Measurements from ENCODE around the gene EDN2.

The EDN2 gene

GRCh38 chr1:41484402-41485241 lies at the start of gene EDN2:
TSS of gene EDN2 (minus strand) at chr1:41484683. CDS start at chr1:41484601, 82 bp downstream.
- no peak for ATAC-seq

- ATAC-seq: no peak
Observed at GRCh38 chr1:41533731-41534080, 49.2 kb upstream of the EDN2 start.

GRCh38 chr1:41533016-41533730 lies 48.7 kb upstream of the EDN2 start:
- ATAC-seq: no peak

- ATAC-seq: no peak
Observed at GRCh38 chr1:41532206-41532975, 47.9 kb upstream of the EDN2 start.

DNA sequence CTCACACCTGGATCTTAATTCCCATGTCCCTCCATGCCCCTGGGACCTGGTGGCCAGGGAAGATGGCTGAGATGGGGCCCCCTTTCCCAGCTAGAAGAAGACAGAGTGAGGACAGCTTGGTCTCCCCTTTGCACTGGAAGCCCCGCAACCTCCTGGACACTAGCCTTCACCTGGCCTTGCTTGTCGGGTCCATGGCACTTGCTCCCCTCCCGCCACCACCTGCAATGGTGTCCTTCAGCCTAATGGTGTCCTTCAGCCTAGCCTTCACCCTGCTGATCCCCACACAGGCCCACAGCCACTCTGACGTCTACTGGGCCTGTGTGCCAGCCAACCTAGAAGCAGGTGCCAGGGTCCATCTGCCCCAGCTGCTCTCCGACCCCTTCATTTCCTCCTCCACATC lies 45.9 kb upstream of the EDN2 start:
- no peak for ATAC-seq

DNA sequence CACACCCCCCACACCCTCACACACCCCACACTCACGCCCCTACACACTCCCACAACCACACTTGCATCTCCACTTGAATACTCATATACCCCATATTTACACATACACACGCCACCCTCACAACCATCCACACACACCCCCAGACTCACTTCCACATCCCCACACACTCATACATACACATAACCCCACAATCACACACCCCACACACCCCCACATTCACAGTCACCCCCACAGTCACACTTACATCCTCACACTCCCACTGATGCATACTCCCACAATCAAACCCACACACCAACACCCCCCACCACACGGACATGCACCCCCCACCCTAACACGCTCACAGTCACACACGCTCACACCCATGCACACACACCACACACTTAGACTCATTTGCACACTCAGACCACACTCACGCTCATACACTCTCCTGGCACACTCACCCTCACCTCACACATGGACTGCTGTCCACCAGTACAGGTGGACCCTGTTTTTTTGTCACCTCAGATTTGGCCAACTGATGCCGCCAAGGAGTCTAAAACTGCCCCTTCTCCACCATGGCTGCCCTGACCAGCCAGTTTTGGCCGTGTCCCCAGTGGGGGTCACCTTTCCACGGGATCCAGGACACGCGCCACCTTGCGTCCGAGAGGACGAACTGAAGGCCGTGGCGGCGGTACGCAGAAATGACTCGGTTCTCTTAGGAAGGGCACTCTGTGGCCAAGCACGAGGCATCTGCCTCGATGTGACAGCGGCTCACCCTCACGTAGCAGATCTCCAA lies 45.3 kb upstream of the EDN2 start:
- no peak for ATAC-seq

DNA sequence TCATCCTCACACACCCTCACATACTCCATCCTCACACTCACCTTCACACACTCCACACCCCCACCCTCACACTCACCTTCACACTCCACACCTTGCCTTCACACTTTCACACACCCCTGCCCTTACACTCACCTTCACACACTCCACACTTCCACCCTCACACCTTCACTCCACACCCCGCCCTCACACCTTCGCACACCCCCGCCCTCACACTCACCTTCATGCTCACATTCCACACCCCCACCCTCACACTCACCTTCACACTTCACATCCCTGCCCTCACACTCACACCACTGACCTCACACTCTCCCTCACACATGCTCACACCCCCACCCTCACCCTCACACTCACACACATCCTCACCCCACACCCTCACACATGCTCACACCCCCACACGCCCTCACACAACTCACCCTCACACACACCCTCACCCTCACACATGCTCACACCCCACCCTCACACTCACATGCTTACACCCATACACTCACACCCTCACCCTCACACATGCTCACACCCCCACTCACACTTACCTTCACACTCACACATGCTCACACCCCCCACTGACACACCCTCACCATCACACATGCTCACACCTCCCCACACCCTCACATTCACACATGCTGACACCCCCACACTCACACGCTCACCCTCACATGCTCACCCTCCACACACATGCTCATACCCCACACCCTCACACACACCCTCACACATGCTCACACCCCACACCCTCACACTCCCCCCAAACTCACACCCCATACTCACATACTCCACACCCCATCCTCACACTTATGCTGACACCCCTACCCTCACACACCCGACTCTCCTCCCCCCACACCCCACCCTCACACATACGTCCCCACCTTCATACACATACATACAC lies 44.5 kb upstream of the EDN2 start:
- ATAC-seq: no peak

DNA sequence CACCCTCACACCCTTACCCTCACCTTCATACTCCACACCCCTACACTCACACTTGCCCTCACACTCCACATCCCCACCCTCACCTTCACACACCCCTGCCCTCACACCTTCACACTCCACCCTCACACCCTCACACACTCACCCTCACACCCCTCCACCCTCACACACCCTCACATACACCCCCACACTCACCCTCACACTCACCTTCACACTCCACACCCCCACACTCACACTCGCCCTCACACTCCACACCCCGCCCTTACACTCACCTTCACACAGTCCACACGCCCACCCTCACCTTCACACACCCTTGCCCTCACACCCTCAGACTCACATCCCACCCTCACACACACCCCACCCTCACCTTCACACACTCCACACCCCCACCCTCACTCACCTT lies 43.6 kb upstream of the EDN2 start:
- no peak for ATAC-seq

DNA sequence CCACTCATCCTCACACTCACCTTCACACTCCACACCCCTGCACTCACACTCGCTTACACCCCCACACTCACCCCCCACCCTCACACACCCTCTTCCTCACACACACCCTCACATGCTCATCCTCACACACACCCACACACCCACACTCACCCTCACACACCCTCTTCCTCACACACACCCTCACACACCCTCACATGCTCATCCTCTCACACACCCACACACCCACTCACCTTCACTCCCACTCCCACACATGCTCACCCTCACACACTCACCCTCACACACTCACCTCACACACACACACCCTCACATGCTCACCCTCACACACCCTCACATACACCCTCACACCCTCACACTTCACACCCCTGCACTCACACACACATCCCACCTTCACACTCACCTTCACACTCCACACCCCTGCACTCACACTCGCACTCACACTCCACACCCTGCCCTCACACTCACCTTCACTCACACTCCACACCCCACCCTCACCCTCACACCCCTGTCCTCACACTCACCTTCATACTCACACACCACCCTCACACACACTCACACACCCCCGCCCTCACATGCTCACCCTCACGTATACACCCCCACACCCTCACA lies 42.6 kb upstream of the EDN2 start:
- no peak for ATAC-seq

- no peak for ATAC-seq
Observed at GRCh38 chr1:41525891-41526587, 41.6 kb upstream of the EDN2 start.

GRCh38 chr1:41524676-41525675 lies 40.5 kb upstream of the EDN2 start:
- ATAC-seq: no peak

GRCh38 chr1:41523949-41524675 lies 39.6 kb upstream of the EDN2 start:
- ATAC-seq: no peak

DNA sequence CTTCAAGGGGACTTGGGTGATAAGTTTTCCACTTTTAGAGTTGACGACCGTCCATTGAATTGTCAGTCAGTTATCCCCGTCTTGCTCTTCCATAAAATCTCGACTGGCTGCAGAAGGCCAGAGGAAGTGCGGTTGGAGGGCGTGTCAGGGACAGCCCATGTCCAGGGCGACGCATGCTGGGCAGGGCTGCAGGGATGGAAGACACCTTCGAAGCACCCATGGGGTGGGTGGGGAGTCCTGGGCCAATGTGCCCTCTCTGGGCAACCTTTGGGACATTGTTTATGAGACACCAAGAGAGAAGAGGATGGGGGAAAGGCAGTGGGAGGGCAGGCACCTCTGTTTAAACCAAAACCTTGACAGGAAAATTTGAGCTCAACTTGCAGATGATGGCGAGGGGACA lies 38.6 kb upstream of the EDN2 start:
- ATAC-seq: no peak

DNA sequence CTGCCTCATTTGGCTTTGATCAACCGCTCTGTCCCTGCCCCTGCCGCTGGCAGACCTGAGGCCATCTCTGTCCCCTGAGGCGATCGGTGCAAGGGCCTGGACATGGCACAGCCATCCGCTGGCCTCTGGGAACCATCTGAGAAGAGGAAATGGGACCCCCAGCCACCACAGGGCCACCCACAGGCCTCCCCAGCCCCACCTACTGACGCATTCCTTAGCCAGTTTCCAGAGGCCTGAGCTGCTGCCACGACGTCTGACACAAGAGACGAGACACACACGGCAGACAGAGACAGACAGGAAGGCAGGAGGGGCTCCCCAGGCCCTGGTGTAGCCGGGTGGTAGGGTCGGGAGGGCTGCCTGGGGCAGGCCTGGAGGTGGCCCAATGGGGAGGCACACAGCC lies 37.3 kb upstream of the EDN2 start:
- ATAC-seq: no peak

DNA sequence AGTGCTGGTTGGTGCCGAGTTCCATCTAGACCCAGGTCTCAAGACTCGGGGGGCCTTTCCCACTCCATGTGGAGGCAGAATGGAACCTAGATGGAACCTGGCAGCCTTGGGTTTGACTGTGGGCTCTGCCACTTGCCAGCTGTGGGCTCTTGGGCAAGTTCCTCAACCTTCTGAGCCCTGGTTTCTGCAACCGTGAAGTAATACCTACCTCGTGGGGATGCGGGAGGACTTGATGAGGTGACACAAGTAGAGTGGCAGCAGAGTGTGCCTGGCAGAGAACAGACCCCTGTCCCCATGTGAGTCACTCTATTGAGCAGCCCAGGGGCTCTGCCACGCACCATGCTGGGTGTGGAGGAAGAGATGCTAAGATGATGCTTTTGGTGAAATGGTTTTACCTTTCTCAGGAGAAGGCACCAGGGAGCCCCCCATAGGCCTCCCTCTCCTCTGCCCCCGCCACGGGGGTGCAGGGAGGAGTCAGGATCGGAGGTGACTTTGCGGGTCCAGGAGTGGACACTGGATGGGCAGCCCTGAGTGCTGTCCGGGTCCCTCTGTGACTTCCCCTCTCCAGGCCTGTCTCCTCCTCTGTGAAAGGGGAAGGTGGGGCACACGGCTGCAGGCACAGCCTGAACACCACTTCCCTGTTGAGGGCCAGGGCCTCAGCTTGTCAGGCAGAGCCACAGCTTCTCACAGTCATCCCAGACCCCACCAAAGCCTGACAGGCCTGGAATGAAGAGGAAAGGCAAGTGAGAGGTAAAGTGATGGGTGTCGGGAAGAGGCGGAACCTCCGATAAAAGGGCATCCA lies 36.7 kb upstream of the EDN2 start:
- ATAC-seq: no peak

GRCh38 chr1:41519667-41520066 lies 35.2 kb upstream of the EDN2 start:
- no peak for ATAC-seq

GRCh38 chr1:41518471-41518870 lies 34.0 kb upstream of the EDN2 start:
- no peak for ATAC-seq

DNA sequence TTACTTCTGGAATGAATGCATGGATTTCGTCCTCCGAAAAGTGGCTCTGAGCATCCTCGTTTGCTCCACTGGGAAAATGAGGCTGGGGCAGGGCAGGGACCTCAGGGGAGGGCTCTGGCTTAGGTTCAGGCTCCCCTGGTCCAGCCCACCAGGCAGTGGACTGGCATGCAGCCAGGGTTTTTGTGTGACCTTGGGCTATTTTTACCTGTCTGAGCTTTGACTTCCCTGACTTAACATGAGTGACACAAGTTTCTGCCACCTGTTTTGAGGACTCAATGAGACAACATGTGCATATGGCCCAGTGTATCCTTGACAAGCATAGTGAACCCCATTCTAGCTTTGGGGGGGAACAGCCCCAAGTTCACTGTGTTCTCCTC lies 32.6 kb upstream of the EDN2 start:
- ATAC-seq: no peak

Data from activated CD4-positive, CD25-positive, alpha-beta regulatory T cell treated with anti-CD3 and anti-CD28 coated beads, Interleukin-2, amount 50 U/mL, for 24 hours (primary cell).